ENCODE data around the gene LHX3.

DNA sequence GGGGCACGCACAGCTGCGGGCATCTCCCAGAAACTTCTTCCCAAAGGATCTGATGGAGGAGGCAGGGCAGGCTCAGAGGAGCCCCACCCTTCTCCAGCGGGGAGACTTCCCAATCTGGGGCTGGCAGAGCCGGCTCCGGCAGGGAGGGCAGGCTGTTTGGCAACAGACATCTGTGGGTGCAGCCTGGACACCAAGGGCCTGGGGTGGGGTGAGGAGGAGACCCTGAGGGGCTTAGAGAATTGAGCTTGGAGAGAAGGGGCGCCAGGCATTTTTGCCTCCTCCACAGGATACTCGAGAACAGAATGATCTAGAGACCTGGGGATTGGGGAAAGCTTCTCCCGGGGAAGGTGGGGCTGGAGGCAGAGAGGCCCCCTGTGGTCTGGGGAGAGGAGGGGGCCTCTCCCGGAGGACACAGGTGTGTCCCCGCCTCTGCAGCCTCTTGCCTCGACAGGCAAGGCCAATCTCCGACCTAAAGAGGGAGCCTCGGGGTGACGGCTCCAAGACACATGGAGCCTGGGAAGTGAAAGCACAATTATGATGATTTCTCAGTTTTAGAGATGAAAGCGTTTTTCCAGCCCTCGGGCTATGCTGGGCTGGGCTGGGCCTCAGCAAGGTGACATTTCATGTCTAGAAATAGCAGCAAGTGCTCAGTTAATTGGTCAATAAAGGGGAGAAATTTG, 8.4 kb downstream of the LHX3 start:
- TF ChIP-seq, protein P1, sequence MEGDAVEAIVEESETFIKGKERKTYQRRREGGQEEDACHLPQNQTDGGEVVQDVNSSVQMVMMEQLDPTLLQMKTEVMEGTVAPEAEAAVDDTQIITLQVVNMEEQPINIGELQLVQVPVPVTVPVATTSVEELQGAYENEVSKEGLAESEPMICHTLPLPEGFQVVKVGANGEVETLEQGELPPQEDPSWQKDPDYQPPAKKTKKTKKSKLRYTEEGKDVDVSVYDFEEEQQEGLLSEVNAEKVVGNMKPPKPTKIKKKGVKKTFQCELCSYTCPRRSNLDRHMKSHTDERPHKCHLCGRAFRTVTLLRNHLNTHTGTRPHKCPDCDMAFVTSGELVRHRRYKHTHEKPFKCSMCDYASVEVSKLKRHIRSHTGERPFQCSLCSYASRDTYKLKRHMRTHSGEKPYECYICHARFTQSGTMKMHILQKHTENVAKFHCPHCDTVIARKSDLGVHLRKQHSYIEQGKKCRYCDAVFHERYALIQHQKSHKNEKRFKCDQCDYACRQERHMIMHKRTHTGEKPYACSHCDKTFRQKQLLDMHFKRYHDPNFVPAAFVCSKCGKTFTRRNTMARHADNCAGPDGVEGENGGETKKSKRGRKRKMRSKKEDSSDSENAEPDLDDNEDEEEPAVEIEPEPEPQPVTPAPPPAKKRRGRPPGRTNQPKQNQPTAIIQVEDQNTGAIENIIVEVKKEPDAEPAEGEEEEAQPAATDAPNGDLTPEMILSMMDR (conservative IDR thresholded peaks at IDR 0.05; ENCODE audit: low read length), result no peak
- no peak for TF ChIP-seq EZH2phosphoT487 (IDR thresholded peaks at IDR 0.05; ENCODE audit: borderline replicate concordance)
